Spleen (tissue), 11 donors: ENCODE data around the gene LY86. TPM values are rescaled to one million over a fixed set of nuclear protein-coding genes. Genes with fewer than 3 reads are reported as not detected.

Source experiments
- DNase-seq: peaks from one replicate; pipeline ENCODE4 v3.0.0-alpha.2; 2020
- H3K27ac ChIP-seq, 8 donors: fragments of 200-600 bp; sonication (generic) in 7 of 8; 1 replicate in 4 of 8; 2 replicates in 4 of 8; pipeline versions ENCODE4 v1.5.0 to v1.8.0; 2016 to 2021; ENCODE audit warnings: inconsistent platforms in 4 of 8, mild to moderate bottlenecking in 4 of 8, moderate library complexity in 1 of 8
- H3K27me3 ChIP-seq, 7 donors: fragments of 200-600 bp; sonication (generic) in 6 of 7; replicated peaks in 1 of 7; 1 replicate in 4 of 7; 2 replicates in 3 of 7; pipeline versions ENCODE4 v1.5.0 to v1.8.0; 2016 to 2021; ENCODE audit warnings: inconsistent platforms in 3 of 7, mild to moderate bottlenecking in 1 of 7
- H3K36me3 ChIP-seq, 6 donors: fragments of 200-600 bp; sonication (generic) in 5 of 6; 1 replicate in 4 of 6; 2 replicates in 2 of 6; pipeline versions ENCODE4 v1.5.0 to v1.8.0; 2016 to 2021; ENCODE audit warnings: inconsistent platforms in 2 of 6
- H3K4me1 ChIP-seq, 6 donors: fragments of 200-600 bp; sonication (generic) in 5 of 6; 1 replicate in 3 of 6; 2 replicates in 3 of 6; pipeline versions ENCODE4 v1.5.0 to v1.8.0; 2016 to 2021; ENCODE audit warnings: inconsistent platforms in 3 of 6
- H3K4me3 ChIP-seq, 8 donors: fragments of 200-600 bp; sonication (generic) in 7 of 8; 1 replicate in 4 of 8; 2 replicates in 4 of 8; pipeline versions ENCODE4 v1.5.0 to v1.8.0; 2016 to 2021; ENCODE audit warnings: inconsistent platforms in 4 of 8, mild to moderate bottlenecking in 4 of 8, moderate library complexity in 2 of 8
- H3K9me3 ChIP-seq, 8 donors: fragments of 200-600 bp; sonication (generic) in 7 of 8; 1 replicate in 4 of 8; 2 replicates in 4 of 8; pipeline versions ENCODE4 v1.5.0 to v1.8.0; 2016 to 2021; ENCODE audit warnings: inconsistent platforms in 4 of 8
- CTCF ChIP-seq, 11 experiments: fragments of 200-600 bp in 7 of 11; fragments of 450-650 bp in 4 of 11; sonication (generic) in 4 of 11; IDR thresholded peaks in 8 of 11; conservative IDR thresholded peaks in 3 of 11; 1 replicate in 7 of 11; 2 replicates in 4 of 11; pipeline versions ENCODE4 v1.4.0 to v1.8.0; 2016 to 2021; ENCODE audit warnings: antibody characterized with exemption in 11 of 11, inconsistent platforms in 4 of 11, mild to moderate bottlenecking in 1 of 11
- POLR2A ChIP-seq, 3 donors: fragments of 450-650 bp; IDR thresholded peaks; one replicate each; pipeline ENCODE4 v1.5.1; 2017; ENCODE audit warnings: antibody characterized with exemption in 3 of 3, mild to moderate bottlenecking in 1 of 3
- POLR2AphosphoS5 ChIP-seq, 3 donors: sonication (generic); formaldehyde crosslinking; IDR thresholded peaks; one replicate each; pipeline ENCODE4 v1.5.1; 2017; ENCODE audit warnings: antibody characterized with exemption in 3 of 3
- WGBS, 5 donors: extraction: QIAGEN DNeasy Blood & Tissue Kit in 3 of 5; methylation state at CpG; one replicate each; pipeline versions ENCODE4 v1.1.5 to v1.1.7; 2013 to 2018; 5-methylcytosine and 5-hydroxymethylcytosine counted together
- intact Hi-C: fragments of 100-400 bp; cut with DNase I; formaldehyde crosslinking; loops from one replicate; pipeline ENCODE4 v1.15.0; 2023; ENCODE audit warnings: low total_unique reads
- polyA plus RNA-seq, 3 donors: library from polyadenylated mRNA; stranded (reverse); fragments of 200-250 nt; gene quantifications; one replicate each; pipeline ENCODE4 v1.2.1, GENCODE V29; 2013
- total RNA-seq, 7 donors: library from RNA; depleted of rRNA in 3 of 7; stranded (reverse); fragments of >200 nt in 3 of 7; fragmentation: NEBNext Ultra II Directional in 4 of 7; extraction: Animal tissue kit (Norgen Biotek cat#: 25700) in 4 of 7; gene quantifications; one replicate each; pipeline versions ENCODE4 v1.1.0 to v1.2.1, GENCODE V29; 2016 to 2021
- donor health status: healthy with polysubstance abuse.
- donor health status: DM: no; HTN: no; CAD: no; lungs with moderate emphysema.
- donor health status: DM: no; HTN: no; CAD: no.
- donor health status: Bipolar disorder and iron deficiency.
- donor health status: healthy.
- donor health status: DM: no; HTN: no; CAD: no.
- donor health status: DM: yes; HTN: yes; CAD: no.

The LY86 gene
- total and polyA plus RNA-seq, 10 donors: 31.7 to 145 (median 70.2) TPM

GRCh38 chr6:6543181-6543879, 45.2 kb upstream of the LY86 start:
- Histone ChIP-seq H3K4me1 (peaks cover 9 to 22% (median 15%) of the 10 kb centered on the region in 6 donors), H3K9me3 (peaks cover 0 to 6% (median 3%) of the 10 kb centered on the region in 8 donors), H3K27ac (no peak overlapping the region), H3K36me3 (no peaks in the 10 kb centered on the region), H3K27me3 (peaks cover 0 to 53% (median 20%) of the 10 kb centered on the region in 7 donors), H3K4me3 (no peak overlapping the region)
- intact Hi-C loops: no loop called here
- TF ChIP-seq POLR2A (IDR thresholded peaks at IDR 0.05): no peak
- TF ChIP-seq CTCF (IDR thresholded peaks at IDR 0.05 in 8 of 11, conservative IDR thresholded peaks at IDR 0.05 in 3 of 11): no peak
- TF ChIP-seq POLR2AphosphoS5 (IDR thresholded peaks at IDR 0.05): no peak
- WGBS, 5 donors: 72 to 78% (median 74%) methylated on average over 11 of the region's 11 CpGs
- no peak for DNase-seq

- Histone ChIP-seq H3K36me3 (no peaks in the 10 kb centered on the region), H3K4me1 (peaks cover 9 to 22% (median 15%) of the 10 kb centered on the region in 6 donors), H3K9me3 (peaks cover 0 to 6% (median 3%) of the 10 kb centered on the region in 8 donors), H3K27me3 (peaks cover 0 to 63% (median 20%) of the 10 kb centered on the region in 7 donors), H3K4me3 (peak overlapping the region in 7 of 8 donors; percentile 26 to 67 (median 42)), H3K27ac (no peak overlapping the region)
- 39 to 62% (median 43%) methylated on average over 17 to 27 of the region's 27 CpGs for WGBS, 5 donors
- TF ChIP-seq CTCF (IDR thresholded peaks at IDR 0.05 in 8 of 11, conservative IDR thresholded peaks at IDR 0.05 in 3 of 11): no peak
- intact Hi-C loops: no loop called here
- DNase-seq: no peak
These were observed 42.8 kb upstream of the LY86 start for GRCh38 chr6:6545616-6546317.

- Histone ChIP-seq H3K27me3 (peaks cover 0 to 61% (median 20%) of the 10 kb centered on the region in 7 donors), H3K27ac (no peak overlapping the region)
These were observed 42.0 kb upstream of the LY86 start for GRCh38 chr6:6546318-6547109.

More at GRCh38 chr6:6546318-6547109, 42.0 kb upstream of the LY86 start:
- intact Hi-C loops: no loop called here
- 1 to 3% (median 3%) methylated on average over 40 to 64 of the region's 64 CpGs for WGBS, 5 donors
- Histone ChIP-seq H3K36me3 (no peaks in the 10 kb centered on the region), H3K4me3 (peak overlapping the region; percentile 24 to 67 (median 40)), H3K9me3 (peaks cover 0 to 6% (median 3%) of the 10 kb centered on the region in 8 donors), H3K4me1 (peaks cover 9 to 22% (median 15%) of the 10 kb centered on the region in 6 donors)
- peak; percentile 85 for DNase-seq
- no peak for TF ChIP-seq CTCF (IDR thresholded peaks at IDR 0.05 in 8 of 11, conservative IDR thresholded peaks at IDR 0.05 in 3 of 11)
- TF ChIP-seq POLR2AphosphoS5 (IDR thresholded peaks at IDR 0.05): peak in 2 of 3 donors; percentile 3 to 27
- TF ChIP-seq POLR2A (IDR thresholded peaks at IDR 0.05): no peak
